ENCODE measurements around the gene THSD7A.

THSD7A gene

GRCh38 chr7:11636274-11636673 lies 195.7 kb downstream of the THSD7A start:
- DNase-seq (ENCODE audit: low read depth in 3 of 3), result no peak

- no peak for DNase-seq (ENCODE audit: low read depth in 3 of 3)
Observed at GRCh38 chr7:11633310-11633709, 198.7 kb downstream of the THSD7A start.

DNA sequence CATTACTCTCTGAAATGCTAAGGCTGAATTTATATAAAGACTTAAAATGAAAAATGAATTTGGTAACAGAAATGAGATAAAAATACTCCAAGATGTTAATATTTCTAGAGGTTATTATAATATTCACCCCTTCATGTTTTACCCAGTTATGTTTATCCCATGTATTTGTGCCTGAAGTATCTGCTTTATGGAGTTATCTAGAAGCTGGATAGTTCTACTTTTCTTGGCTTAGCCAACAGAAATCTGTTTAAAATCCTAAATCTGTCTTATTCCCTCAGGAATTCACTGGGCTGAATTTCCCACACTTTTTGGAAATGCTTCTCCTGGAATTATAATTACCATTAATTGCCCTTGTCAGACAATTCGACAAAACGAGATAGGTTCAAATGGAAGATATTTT lies 201.6 kb downstream of the THSD7A start:
- no peak for DNase-seq (ENCODE audit: low read depth in 3 of 3)

DNA sequence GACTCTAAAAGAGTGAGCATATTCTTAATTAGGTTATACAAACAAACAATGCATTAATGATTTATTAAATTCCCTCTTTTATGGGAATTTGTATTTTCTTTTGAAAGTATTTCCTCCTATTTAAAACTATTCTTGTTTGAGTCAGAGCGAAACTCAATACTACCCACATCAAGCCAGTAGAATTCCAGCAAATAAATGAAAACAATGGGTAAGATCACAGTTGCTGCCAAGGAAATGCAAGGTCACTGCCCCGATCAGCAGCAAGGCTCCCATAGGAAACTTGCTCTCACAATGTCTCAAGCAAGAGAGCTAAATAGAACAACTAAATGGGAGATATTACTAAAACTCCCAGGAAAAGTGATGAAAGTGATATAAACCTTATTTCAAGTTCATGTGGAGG lies 206.3 kb downstream of the THSD7A start:
- no peak for DNase-seq (ENCODE audit: low read depth in 3 of 3)

GRCh38 chr7:11623093-11623678 lies 208.8 kb downstream of the THSD7A start:
- no peak for DNase-seq (ENCODE audit: low read depth in 3 of 3)

GRCh38 chr7:11620406-11621253 lies 211.4 kb downstream of the THSD7A start:
- no peak for DNase-seq (ENCODE audit: low read depth in 3 of 3)

- DNase-seq (ENCODE audit: low read depth in 3 of 3), result no peak
Observed at GRCh38 chr7:11616466-11616865, 215.5 kb downstream of the THSD7A start.

DNA sequence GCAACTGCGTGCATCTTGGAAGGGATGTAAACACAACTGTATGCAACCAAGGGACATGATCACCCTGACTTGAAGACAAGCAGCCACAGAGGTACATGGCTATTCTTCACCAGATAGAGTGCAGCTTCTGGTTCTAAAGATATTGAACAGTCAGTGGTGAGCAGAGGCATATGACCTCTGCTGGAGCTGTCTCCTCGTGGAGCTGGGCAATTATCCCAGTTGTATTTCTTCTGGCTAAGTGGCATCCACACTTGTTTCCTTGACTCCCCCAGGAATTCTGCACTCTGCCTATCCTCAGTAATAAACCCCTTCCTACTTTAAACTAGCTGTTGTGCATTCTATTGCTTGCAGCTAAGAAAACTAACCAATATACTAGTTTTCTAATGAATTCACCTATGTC lies 216.8 kb downstream of the THSD7A start:
- no peak for DNase-seq (ENCODE audit: low read depth in 3 of 3)

DNA sequence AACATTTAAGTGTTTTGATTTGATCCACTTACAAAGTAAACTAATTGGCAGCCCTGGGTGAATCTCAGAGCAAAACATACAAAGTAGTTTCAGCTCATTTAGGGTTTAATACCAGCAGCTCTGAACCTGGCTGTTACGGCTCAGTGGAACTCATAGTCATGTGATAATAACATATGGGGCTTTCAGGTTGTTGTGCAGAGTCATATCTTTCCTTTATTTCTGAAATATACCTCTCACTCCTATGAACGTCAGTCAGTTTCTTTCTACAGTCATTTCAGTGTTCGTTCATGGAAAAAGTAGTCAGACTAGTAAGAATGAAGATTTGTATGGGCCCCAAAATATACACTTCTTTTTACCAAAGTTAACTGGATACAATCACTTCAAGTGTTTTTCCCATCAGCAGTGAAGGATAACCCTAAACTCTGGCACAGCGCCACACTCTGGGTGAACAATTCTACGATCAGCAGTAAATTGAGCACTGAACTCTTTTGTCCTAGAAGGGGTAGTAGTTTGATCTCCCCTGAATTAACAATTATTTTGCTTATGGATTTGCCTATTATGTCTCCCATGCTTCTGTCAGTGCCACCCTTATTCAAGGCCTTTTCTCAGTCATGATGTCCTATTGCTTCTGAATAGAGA lies 218.6 kb downstream of the THSD7A start:
- no peak for DNase-seq (ENCODE audit: low read depth in 3 of 3)

- DNase-seq (ENCODE audit: low read depth in 3 of 3), result no peak
Observed at GRCh38 chr7:11612737-11613136, 219.3 kb downstream of the THSD7A start.

DNA sequence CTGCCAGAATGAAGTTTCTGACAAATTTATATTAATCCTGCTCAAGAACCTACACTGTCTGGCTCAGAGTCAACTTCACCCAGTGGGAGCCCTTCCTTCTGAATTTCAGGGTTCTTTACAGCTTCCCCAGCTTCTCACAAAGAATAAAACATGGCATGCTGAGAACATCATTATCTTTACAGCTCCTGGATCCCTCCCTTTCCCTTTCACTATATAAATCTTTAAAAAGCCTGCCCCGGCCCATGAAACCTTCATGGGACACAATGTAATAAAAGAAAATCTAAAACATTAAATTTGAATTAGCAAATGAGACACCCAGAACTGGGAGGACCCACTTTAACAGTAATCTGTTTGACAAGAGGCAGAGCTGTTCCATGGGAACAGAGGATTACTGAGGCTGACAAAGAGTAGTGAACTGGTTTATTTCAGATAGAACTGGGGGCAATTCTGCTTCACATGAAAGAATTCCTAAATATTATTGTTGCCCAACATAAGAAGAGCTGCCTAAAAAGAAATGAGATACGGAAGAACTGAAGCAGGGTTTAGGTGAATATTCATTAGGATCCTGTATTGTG lies 222.8 kb downstream of the THSD7A start:
- no peak for DNase-seq (ENCODE audit: low read depth in 3 of 3)

GRCh38 chr7:11607686-11608085 lies 224.3 kb downstream of the THSD7A start:
- DNase-seq (ENCODE audit: low read depth in 3 of 3), result no peak

- DNase-seq (ENCODE audit: low read depth in 3 of 3), result no peak
Observed at GRCh38 chr7:11605749-11606148, 226.2 kb downstream of the THSD7A start.

DNA sequence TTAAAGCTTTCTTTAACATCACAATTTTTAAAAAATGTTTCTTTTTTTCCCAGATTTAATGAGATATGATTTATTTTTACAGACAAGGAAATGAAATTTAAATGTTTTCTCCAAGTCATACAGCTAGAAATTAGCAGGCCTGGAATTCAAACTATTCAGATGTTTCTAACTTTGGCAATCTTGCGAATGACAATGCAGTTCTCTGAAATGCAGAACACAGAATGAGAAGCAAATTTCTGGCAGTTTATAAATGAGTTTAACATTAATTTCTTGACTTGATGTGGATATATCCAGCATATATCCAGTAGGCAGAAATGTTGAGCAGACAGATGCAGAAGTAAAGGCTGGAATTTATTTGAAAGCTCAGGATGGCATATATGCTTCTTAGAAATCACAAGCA lies 227.5 kb downstream of the THSD7A start:
- DNase-seq (ENCODE audit: low read depth in 3 of 3), result no peak

GRCh38 chr7:11601761-11602160 lies 230.2 kb downstream of the THSD7A start:
- DNase-seq (ENCODE audit: low read depth in 3 of 3), result no peak

- DNase-seq (ENCODE audit: low read depth in 3 of 3), result no peak
Observed at GRCh38 chr7:11593322-11593721, 238.7 kb downstream of the THSD7A start.

GRCh38 chr7:11592699-11593098 lies 239.3 kb downstream of the THSD7A start:
- DNase-seq (ENCODE audit: low read depth in 3 of 3), result no peak

- DNase-seq (ENCODE audit: low read depth in 3 of 3), result no peak
Observed at GRCh38 chr7:11591943-11592342, 240.1 kb downstream of the THSD7A start.

GRCh38 chr7:11591055-11591633 lies 240.9 kb downstream of the THSD7A start:
- no peak for DNase-seq (ENCODE audit: low read depth in 3 of 3)

DNA sequence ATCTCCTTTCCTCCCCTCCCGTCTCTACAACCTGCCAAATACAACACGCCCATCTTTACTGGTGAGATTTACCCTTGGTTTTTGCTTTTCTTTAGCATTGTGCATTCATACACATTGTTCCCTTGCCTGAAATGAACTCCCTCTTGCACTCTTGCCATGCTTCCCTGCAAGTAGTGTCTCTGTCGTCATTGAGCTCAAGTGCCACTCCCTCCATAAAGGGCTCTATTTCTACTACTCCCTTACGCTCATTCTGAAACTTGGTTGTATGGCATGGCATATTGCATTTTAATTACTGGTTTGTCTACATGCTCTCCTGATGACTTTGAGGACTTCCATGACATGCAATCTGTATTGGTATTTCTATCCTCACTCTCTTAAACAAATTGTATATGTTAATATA lies 242.7 kb downstream of the THSD7A start:
- no peak for DNase-seq (ENCODE audit: low read depth in 3 of 3)

GRCh38 chr7:11587814-11588213 lies 244.2 kb downstream of the THSD7A start:
- no peak for DNase-seq (ENCODE audit: low read depth in 3 of 3)

- DNase-seq (ENCODE audit: low read depth in 3 of 3), result no peak
Observed at GRCh38 chr7:11587048-11587447, 244.9 kb downstream of the THSD7A start.
